Activated CD8-positive, alpha-beta memory T cell treated with anti-CD3 and anti-CD28 coated beads for 36 hours (primary cell): ENCODE measurements around the gene UQCC3. TPM values are rescaled to one million over a fixed set of nuclear protein-coding genes. Genes with fewer than 3 reads are reported as not detected.

Source experiments
- CTCF ChIA-PET: fragments of 350-600 bp; sonication (Branson Sonifier 250); formaldehyde crosslinking; loops from one replicate; lab custom pipeline; 2021; ENCODE audit warnings: antibody characterized with exemption; lab: Charles Lee
- POLR2A ChIA-PET: fragments of 350-600 bp; sonication (Branson Sonifier 250); formaldehyde crosslinking; loops from one replicate; lab custom pipeline; 2021; ENCODE audit warnings: antibody characterized with exemption; lab: Charles Lee
- total RNA-seq, 2 experiments: library from RNA; stranded (reverse); gene quantifications; one replicate each; pipeline ENCODE4 v1.2.3, GENCODE V29; 2021

UQCC3 gene
- total RNA-seq, 2 experiments from 2014 or later: 5.3 to 6.0 TPM

GRCh38 chr11:62708392-62708791, 36.9 kb downstream of the UQCC3 start:
- ChIA-PET POLR2A (interaction anchor here (0.6 to 2.2 kb wide), 4 partner anchors 19 to 133 kb away, joined by 3 to 6 read pairs (median 4); partner anchors contain the start of genes GANAB, HNRNPUL2 and MTA2), CTCF (interaction anchor here (3.4 kb wide), 1 partner anchor 14 kb away, joined by 20 read pairs; no protein-coding TSS in a partner anchor)

GRCh38 chr11:62708793-62709192, 37.3 kb downstream of the UQCC3 start:
- POLR2A ChIA-PET: interaction anchor here (0.6 to 2.2 kb wide), 7 partner anchors 19 to 147 kb away, joined by 3 to 6 read pairs (median 3); partner anchors contain the start of genes GANAB, HNRNPUL2, MTA2 and NXF1
- CTCF ChIA-PET: interaction anchor here (0.6 to 1.5 kb wide), 2 partner anchors 19 to 367 kb away, joined by 3 to 4 read pairs; partner anchors contain the start of gene HNRNPUL2

GRCh38 chr11:62709247-62710000, 38.0 kb downstream of the UQCC3 start:
- CTCF ChIA-PET: interaction anchor here (0.6 to 1.5 kb wide), 2 partner anchors 18 to 367 kb away, joined by 3 to 4 read pairs; partner anchors contain the start of gene HNRNPUL2
- POLR2A ChIA-PET: interaction anchor here (0.6 to 2.2 kb wide), 8 partner anchors 16 to 146 kb away, joined by 3 to 6 read pairs (median 3); partner anchors contain the start of genes C11orf98, CSKMT, GANAB and HNRNPUL2

GRCh38 chr11:62710001-62710345, 38.5 kb downstream of the UQCC3 start:
- POLR2A ChIA-PET: interaction anchor here (0.6 to 2.2 kb wide), 6 partner anchors 16 to 146 kb away, joined by 3 to 6 read pairs (median 3); partner anchors contain the start of genes C11orf98, CSKMT, MTA2 and NXF1
- CTCF ChIA-PET: interaction anchor here (1.5 kb wide), 1 partner anchor 17 kb away, joined by 4 read pairs; the partner anchor contains the start of gene HNRNPUL2

- CTCF ChIA-PET: interaction anchor here (0.6 to 0.7 kb wide), 2 partner anchors 264 to 1322 kb away, joined by 3 read pairs; no protein-coding TSS in a partner anchor
These were observed 40.9 kb downstream of the UQCC3 start for GRCh38 chr11:62712276-62712812.

GRCh38 chr11:62712861-62713260, 41.4 kb downstream of the UQCC3 start:
- ChIA-PET POLR2A (no interaction called here), CTCF (interaction anchor here (0.7 kb wide), 1 partner anchor 263 kb away, joined by 3 read pairs; no protein-coding TSS in a partner anchor)

More at GRCh38 chr11:62712276-62712812, 40.9 kb downstream of the UQCC3 start:
- POLR2A ChIA-PET: interaction anchor here (0.6 to 1.2 kb wide), 2 partner anchors 37 to 41 kb away, joined by 4 read pairs; partner anchors contain the start of genes LBHD1 and UQCC3

- POLR2A ChIA-PET: no interaction called here
- CTCF ChIA-PET: interaction anchor here (1.1 kb wide), 1 partner anchor 56 kb away, joined by 3 read pairs; no protein-coding TSS in a partner anchor
These were observed 41.9 kb downstream of the UQCC3 start for GRCh38 chr11:62713343-62713742.

- ChIA-PET CTCF (interaction anchor here (0.6 to 1.0 kb wide), 2 partner anchors 104 to 151 kb away, joined by 3 read pairs; no protein-coding TSS in a partner anchor), POLR2A (interaction anchor here (0.6 kb wide), 1 partner anchor 122 kb away, joined by 5 read pairs; no protein-coding TSS in a partner anchor)
These were observed 44.0 kb downstream of the UQCC3 start for GRCh38 chr11:62715150-62716130.

- ChIA-PET POLR2A (interaction anchor here (0.6 kb wide), 1 partner anchor 123 kb away, joined by 5 read pairs; no protein-coding TSS in a partner anchor), CTCF (interaction anchor here (0.6 to 1.0 kb wide), 2 partner anchors 105 to 150 kb away, joined by 3 read pairs; no protein-coding TSS in a partner anchor)
These were observed 44.7 kb downstream of the UQCC3 start for GRCh38 chr11:62716206-62716605.

- ChIA-PET CTCF (no interaction called here), POLR2A (interaction anchor here (0.5 to 0.7 kb wide), 2 partner anchors 44 to 113 kb away, joined by 3 to 6 read pairs; no protein-coding TSS in a partner anchor)
These were observed 45.3 kb downstream of the UQCC3 start for GRCh38 chr11:62716816-62717215.

GRCh38 chr11:62719302-62719978, 48.0 kb downstream of the UQCC3 start:
- CTCF ChIA-PET: no interaction called here
- POLR2A ChIA-PET: no interaction called here

- CTCF ChIA-PET: no interaction called here
- POLR2A ChIA-PET: no interaction called here
These were observed 50.5 kb downstream of the UQCC3 start for GRCh38 chr11:62721994-62722393.

Other genes with a start within 250 kb of the UQCC3 start
- 10 to 100 TPM; 70.7 to 75.1 TPM for gene AHNAK, start 124.9 kb upstream of the UQCC3 start, total RNA-seq
- 1,000 to 10,000 TPM; 1,860 to 1,862 TPM for gene EEF1G, start 97.8 kb upstream of the UQCC3 start, total RNA-seq
- gene TUT1, start 80.2 kb upstream of the UQCC3 start, total RNA-seq: 10 to 100 TPM; 30.9 to 33.0 TPM
- gene MTA2, start 69.8 kb upstream of the UQCC3 start, total RNA-seq: 100 to 1,000 TPM; 214 to 216 TPM
- gene EML3, start 58.9 kb upstream of the UQCC3 start, total RNA-seq: 100 to 1,000 TPM; 126 to 131 TPM
- 1 to 10 TPM; 3.0 to 3.2 TPM for gene ROM1, start 58.4 kb upstream of the UQCC3 start, total RNA-seq
- gene B3GAT3, start 49.7 kb upstream of the UQCC3 start, total RNA-seq: 10 to 100 TPM; 72.5 to 77.8 TPM
- 100 to 1,000 TPM; 214 to 215 TPM for gene GANAB, start 25.1 kb upstream of the UQCC3 start, total RNA-seq
- gene INTS5, start 18.4 kb upstream of the UQCC3 start, total RNA-seq: 10 to 100 TPM; 43.9 to 44.5 TPM
- 100 to 1,000 TPM; 160 to 172 TPM for gene C11orf98, start 6.5 kb upstream of the UQCC3 start, total RNA-seq
- gene CSKMT, start 6.4 kb upstream of the UQCC3 start, total RNA-seq: 10 to 100 TPM; 46.9 to 51.0 TPM
- gene LBHD1, start 594 bp downstream of the UQCC3 start, total RNA-seq: 10 to 100 TPM; 21.3 to 24.6 TPM
- gene UBXN1, start 7.4 kb downstream of the UQCC3 start, total RNA-seq: 100 to 1,000 TPM; 129 TPM
- under 1 TPM; 0.10 to 0.13 TPM for gene LRRN4CL, start 17.9 kb downstream of the UQCC3 start, total RNA-seq
- gene BSCL2, start 35.8 kb downstream of the UQCC3 start, total RNA-seq: 10 to 100 TPM; 32.9 to 39.1 TPM
- not detected for gene GNG3, start 36.0 kb downstream of the UQCC3 start, total RNA-seq
- 10 to 100 TPM; 56.2 to 61.9 TPM for gene HNRNPUL2, start 55.8 kb downstream of the UQCC3 start, total RNA-seq
- gene TTC9C, start 56.8 kb downstream of the UQCC3 start, total RNA-seq: 10 to 100 TPM; 31.6 to 33.2 TPM
- gene ZBTB3, start 82.5 kb downstream of the UQCC3 start, total RNA-seq: 1 to 10 TPM; 9.3 to 9.8 TPM
- 100 to 1,000 TPM; 137 to 146 TPM for gene POLR2G, start 89.9 kb downstream of the UQCC3 start, total RNA-seq
- gene TAF6L, start 99.7 kb downstream of the UQCC3 start, total RNA-seq: 10 to 100 TPM; 17.5 to 18.6 TPM
- 10 to 100 TPM; 36.1 to 42.7 TPM for gene TMEM179B, start 115.7 kb downstream of the UQCC3 start, total RNA-seq
- 10 to 100 TPM; 12.4 to 13.1 TPM for gene TMEM223, start 120.3 kb downstream of the UQCC3 start, total RNA-seq
- 10 to 100 TPM; 93.1 to 95.4 TPM for gene NXF1, start 133.8 kb downstream of the UQCC3 start, total RNA-seq
- gene STX5, start 160.4 kb downstream of the UQCC3 start, total RNA-seq: 10 to 100 TPM; 24.9 to 27.0 TPM
- 1 to 10 TPM in 1 of 2 experiments, not detected in 1; 1.4 TPM for gene TEX54, start 161.2 kb downstream of the UQCC3 start, total RNA-seq
- gene WDR74, start 167.9 kb downstream of the UQCC3 start, total RNA-seq: 100 to 1,000 TPM; 122 to 124 TPM
- 100 to 1,000 TPM; 443 to 455 TPM for gene SLC3A2, start 209.2 kb downstream of the UQCC3 start, total RNA-seq
- gene CHRM1, start 249.7 kb downstream of the UQCC3 start, total RNA-seq: not detected